Choroid plexus epithelial cell (primary cell): ENCODE measurements around the gene HPCAL1.

Experiments
- DNase-seq: peaks from one replicate; pipeline ENCODE4 v3.0.0-alpha.2; 2010; ENCODE audit warnings: low read depth
- H3K4me3 ChIP-seq: 2 replicates; pipeline ENCODE4 v1.5.1; 2011; ENCODE audit warnings: low read depth, mild to moderate bottlenecking, control low read depth, low read length, moderate library complexity
- TF ChIP-seq, protein P1 (sequence below): conservative IDR thresholded peaks from 2 replicates; pipeline ENCODE4 v1.5.1; 2011; ENCODE audit warnings: low read depth, mild to moderate bottlenecking, control low read depth, inconsistent platforms, low read length, moderate library complexity

The HPCAL1 gene

GRCh38 chr2:10329880-10330699, 27.4 kb downstream of the HPCAL1 start:
- peak; percentile 44 for DNase-seq
- H3K4me3 ChIP-seq = no peak overlapping the region
- TF ChIP-seq, protein P1, sequence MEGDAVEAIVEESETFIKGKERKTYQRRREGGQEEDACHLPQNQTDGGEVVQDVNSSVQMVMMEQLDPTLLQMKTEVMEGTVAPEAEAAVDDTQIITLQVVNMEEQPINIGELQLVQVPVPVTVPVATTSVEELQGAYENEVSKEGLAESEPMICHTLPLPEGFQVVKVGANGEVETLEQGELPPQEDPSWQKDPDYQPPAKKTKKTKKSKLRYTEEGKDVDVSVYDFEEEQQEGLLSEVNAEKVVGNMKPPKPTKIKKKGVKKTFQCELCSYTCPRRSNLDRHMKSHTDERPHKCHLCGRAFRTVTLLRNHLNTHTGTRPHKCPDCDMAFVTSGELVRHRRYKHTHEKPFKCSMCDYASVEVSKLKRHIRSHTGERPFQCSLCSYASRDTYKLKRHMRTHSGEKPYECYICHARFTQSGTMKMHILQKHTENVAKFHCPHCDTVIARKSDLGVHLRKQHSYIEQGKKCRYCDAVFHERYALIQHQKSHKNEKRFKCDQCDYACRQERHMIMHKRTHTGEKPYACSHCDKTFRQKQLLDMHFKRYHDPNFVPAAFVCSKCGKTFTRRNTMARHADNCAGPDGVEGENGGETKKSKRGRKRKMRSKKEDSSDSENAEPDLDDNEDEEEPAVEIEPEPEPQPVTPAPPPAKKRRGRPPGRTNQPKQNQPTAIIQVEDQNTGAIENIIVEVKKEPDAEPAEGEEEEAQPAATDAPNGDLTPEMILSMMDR = no peak

DNA sequence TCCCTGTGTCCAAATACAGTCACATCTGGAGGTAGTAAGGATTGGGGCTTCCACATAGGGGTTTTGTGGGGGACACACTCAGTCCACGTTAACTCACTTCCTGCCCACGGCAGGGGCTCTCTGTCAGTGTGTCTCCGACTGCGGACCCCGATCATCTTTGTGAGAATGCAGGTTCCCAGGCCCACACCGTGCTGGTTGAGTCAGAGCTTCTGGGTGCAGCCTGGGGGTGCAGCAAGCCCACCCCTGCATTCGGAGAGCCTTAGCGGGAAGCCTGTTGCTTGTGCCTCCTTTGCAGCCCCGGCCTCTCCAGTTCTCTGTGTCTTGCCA, 28.0 kb downstream of the HPCAL1 start:
- TF ChIP-seq, protein P1 = no peak
- H3K4me3 ChIP-seq = no peak overlapping the region
- no peak for DNase-seq

DNA sequence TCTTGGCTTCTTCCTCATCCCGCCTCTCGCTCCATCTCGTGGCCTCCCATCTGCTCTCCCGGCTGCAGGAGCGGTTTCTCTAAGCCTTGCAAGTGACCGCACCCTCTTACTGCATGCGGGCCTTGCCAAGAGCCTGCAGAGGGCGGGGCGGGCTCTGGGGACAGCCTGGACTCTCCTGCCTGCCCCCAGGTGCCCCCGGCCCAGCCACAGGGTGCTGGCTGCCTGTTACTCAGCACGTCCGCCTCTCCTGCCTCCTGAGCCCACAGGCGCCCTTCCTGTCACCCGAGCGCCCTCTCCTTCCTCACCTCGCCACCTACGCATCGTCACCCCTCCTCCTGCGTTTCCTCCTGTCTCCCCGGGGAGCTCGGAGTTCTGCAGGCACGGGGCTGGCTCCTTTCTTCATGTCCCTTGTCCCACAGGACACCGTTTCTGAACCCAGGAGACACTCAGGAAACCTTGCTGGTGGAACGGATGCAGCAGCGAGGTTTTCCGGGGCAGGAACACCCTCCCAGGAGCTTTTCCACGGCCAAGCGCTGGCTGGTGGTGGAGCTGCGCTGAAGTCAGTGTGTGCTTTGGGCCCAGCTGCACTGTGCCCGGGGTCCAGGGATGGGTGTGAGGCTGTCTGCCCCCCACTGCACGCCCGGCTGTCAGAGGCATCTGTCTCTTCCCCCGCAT, 28.5 kb downstream of the HPCAL1 start:
- H3K4me3 ChIP-seq = no peak overlapping the region
- DNase-seq = no peak
- TF ChIP-seq, protein P1 = no peak

DNA sequence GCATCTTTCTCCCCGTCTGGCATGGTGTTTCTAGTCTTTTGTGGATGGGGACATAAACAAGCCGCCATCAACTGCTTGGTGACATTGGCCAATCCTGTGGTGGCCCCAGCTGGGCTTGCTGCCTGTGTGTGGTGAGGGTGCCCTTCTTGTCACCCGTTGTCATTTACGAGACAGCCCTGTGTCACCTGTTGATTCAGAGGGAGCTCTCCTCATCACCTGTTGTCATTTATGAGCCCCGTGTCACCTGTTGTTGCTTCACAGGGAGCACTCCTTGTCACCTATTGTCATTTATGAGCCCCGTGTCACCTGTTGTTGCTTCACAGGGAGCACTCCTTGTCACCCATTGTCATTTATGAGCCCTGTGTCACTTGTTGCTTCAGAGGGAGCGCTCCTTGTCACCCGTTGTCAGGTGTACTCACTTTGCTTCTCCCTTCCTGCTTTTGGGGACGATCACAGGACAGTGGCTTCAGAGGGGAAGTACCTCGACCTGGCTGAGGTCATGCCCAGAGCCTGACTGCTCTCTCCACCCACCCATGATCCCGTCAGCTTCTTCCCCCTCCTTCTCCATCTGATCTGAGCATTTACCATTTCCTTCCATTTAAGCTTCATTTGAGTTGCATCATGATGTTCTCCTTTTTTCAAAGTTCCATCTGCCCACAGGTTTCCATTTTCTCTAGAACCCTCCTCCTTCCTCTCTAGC, 29.1 kb downstream of the HPCAL1 start:
- no peak for DNase-seq
- H3K4me3 ChIP-seq = no peak overlapping the region
- TF ChIP-seq, protein P1 = no peak

DNA sequence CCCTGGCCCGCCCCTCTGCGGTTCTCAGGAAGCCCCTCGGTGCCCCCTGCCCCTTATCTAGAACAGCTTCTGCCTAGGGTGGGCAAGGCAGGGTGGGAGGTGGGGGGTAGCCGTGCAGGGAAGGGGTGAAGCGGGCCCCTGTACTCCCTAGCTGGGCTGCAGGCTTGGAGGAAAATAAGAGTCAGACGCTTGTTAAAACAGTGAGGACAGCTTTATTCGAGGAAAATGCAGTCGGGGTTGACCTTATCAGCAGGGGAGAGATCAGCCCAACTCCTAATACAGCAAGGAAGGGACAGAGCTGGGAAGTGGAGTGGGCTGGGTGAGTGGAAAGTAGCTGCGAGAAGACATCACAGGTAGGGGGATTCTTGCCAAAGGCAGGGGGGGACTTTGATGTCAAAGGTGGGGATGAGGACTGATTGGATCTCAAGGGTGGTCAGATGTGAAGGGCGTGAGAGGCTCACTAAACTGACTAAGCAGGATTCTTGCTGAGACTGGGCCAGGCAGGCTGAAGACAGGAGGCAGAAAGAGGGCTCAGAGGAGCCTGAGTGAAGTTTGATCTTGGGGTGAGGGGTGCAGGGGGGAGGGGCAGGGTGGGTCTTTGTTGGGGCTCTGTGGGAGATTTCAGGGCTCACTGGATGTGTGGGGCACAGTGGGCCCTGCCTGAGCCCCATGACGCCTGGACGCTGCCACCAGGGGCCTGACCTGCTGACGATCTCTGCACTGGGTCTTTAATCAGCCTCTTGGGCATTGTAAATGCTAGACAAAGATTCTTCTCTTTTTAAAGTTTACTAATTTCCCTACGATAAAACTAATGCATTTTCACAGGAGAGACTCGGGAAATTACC, 29.9 kb downstream of the HPCAL1 start:
- no peak overlapping the region for H3K4me3 ChIP-seq
- TF ChIP-seq, protein P1 = no peak
- DNase-seq = peak; percentile 74

DNA sequence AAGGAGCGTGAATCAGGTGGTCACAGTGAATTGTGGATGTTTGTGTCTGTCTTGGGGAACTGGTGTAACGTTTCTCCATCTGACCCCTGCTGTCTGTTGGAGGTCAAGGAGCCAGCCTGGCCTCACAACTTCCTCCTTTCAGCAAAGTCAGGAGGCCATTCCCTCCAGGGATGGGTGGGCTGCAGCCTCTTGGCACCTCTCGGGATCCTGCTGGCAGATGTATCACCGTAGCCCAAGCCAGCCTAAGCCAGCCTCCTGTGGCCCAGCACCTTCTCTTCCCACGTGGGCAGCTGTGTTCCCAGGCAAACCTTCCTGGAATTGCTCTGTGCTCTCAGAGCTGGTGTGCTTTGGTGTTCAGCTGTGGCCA, 30.5 kb downstream of the HPCAL1 start:
- H3K4me3 ChIP-seq = no peak overlapping the region
- TF ChIP-seq, protein P1 = no peak
- DNase-seq = no peak
